GM18508 (cell line): ENCODE results near the gene TMEM239.
"Not testable (repeated sequence)": the region's sequence is repeated elsewhere in the genome, so short reads cannot be mapped to it uniquely, and the experiment has no call there.

Source experiments
- ATAC-seq: cut with Tn5 transposase; IDR thresholded peaks from one replicate; pipeline ENCODE4 v1.9.1; 2021; ENCODE audit warnings: moderate number of reproducible peaks; ENCODE audit not compliant: insufficient read depth, unreplicated experiment

The TMEM239 gene

GRCh38 chr20:2817891-2818595, 1.9 kb downstream of the TMEM239 start:
- ATAC-seq, result no peak

GRCh38 chr20:2820084-2820895, 4.1 kb downstream of the TMEM239 start:
- ATAC-seq, result no peak

- ATAC-seq, result no peak
Observed at GRCh38 chr20:2820896-2821869, 5.0 kb downstream of the TMEM239 start.

- no peak for ATAC-seq
Observed at GRCh38 chr20:2822073-2822472, 5.9 kb downstream of the TMEM239 start.

- no peak for ATAC-seq
Observed at GRCh38 chr20:2825761-2826160, 9.6 kb downstream of the TMEM239 start.

GRCh38 chr20:2826655-2827054, 10.5 kb downstream of the TMEM239 start:
- no peak for ATAC-seq

- ATAC-seq, result no peak
Observed at GRCh38 chr20:2829376-2829775, 13.2 kb downstream of the TMEM239 start.

GRCh38 chr20:2831206-2831605, 15.0 kb downstream of the TMEM239 start:
- not testable (repeated sequence) for ATAC-seq

- ATAC-seq, result no peak
Observed at GRCh38 chr20:2833761-2834160, 17.6 kb downstream of the TMEM239 start.

- ATAC-seq, result no peak
Observed at GRCh38 chr20:2834401-2835110, 18.4 kb downstream of the TMEM239 start.

- no peak for ATAC-seq
Observed at GRCh38 chr20:2835331-2835796, 19.2 kb downstream of the TMEM239 start.

GRCh38 chr20:2836035-2836434, 19.9 kb downstream of the TMEM239 start:
- ATAC-seq, result no peak

- no peak for ATAC-seq
Observed at GRCh38 chr20:2837221-2837960, 21.2 kb downstream of the TMEM239 start.

GRCh38 chr20:2838170-2838797, 22.1 kb downstream of the TMEM239 start:
- no peak for ATAC-seq

- ATAC-seq, result no peak
Observed at GRCh38 chr20:2838847-2839671, 22.9 kb downstream of the TMEM239 start.

GRCh38 chr20:2839732-2840137, 23.6 kb downstream of the TMEM239 start:
- ATAC-seq, result no peak

GRCh38 chr20:2840138-2840966, 24.2 kb downstream of the TMEM239 start, which contains the start of the genes PCED1A and VPS16:
Gene PCED1A, minus strand, starts transcription at chr20:2840655. Its CDS starts 743 bp downstream, at chr20:2839912.
Gene VPS16, plus strand, starts transcription at chr20:2840745. Its CDS starts 30 bp downstream, at chr20:2840775.
- no peak for ATAC-seq
